ENCODE measurements around the gene MPL. TPM values are rescaled to one million over a fixed set of nuclear protein-coding genes. Genes with fewer than 3 reads are reported as not detected.

Gene MPL
- total and polyA plus RNA-seq, 2 of the 13 experiments (the other 11 are each of a cell fraction or from before 2014, with no cell fraction given): not detected

- Histone ChIP-seq H3K27me3 (ENCODE audit: control insufficient read depth in 1 of 2, insufficient read depth in 2 of 2, low read length in 2 of 2) (peaks cover 0 to 10% of the 10 kb centered on the region in 2 experiments; a peak in 3 of 5 replicates), H2AFZ (ENCODE audit: low read length) (no peak within 1 kb of the TSS), H3K36me3 (replicated peaks in 1 of 2; ENCODE audit: control insufficient read depth in 1 of 2, insufficient read depth in 2 of 2, low read length in 2 of 2) (no peaks in the 10 kb centered on the region), H3K79me2 (ENCODE audit: insufficient read depth, low read length) (no peaks in the 10 kb centered on the region), H3K4me3 (replicated peaks in 1 of 3; ENCODE audit: insufficient read depth in 1 of 3, low read depth in 2 of 3, low read length in 3 of 3) (no peak within 1 kb of the TSS), H3K9me3 (ENCODE audit: low read length) (no peaks in the 10 kb centered on the region), H3K27ac (ENCODE audit: extremely low read length, insufficient read depth, low read length) (no peak within 1 kb of the TSS), H3K9ac (ENCODE audit: insufficient read depth, low read depth, low read length) (no peak within 1 kb of the TSS), H4K20me1 (ENCODE audit: insufficient read depth, low read length) (no peaks in the 10 kb centered on the region), H3K4me1 (ENCODE audit: insufficient read depth, low read length) (peaks cover 31% of the 10 kb centered on the region), H3K4me2 (ENCODE audit: low read depth, low read length) (no peak within 1 kb of the TSS)
- intact Hi-C loops (cut with micrococcal nuclease; ENCODE audit: unreplicated experiment) (no loop called here), in situ Hi-C loops (cut with HindIII; ENCODE audit: extremely low pct_ligation_motif_present, low pct_unique_long_range_greater_than_20kb) (no loop called here)
- no peak for FAIRE-seq
- no TSS peak for BruUV-seq (replicated peaks)
- no peak for TF ChIP-seq ZNF737 (CRISPR knock-in tag; IDR thresholded peaks at IDR 0.05; ENCODE audit: borderline replicate concordance)
- TF ChIP-seq E2F5 (CRISPR knock-in tag; conservative IDR thresholded peaks at IDR 0.05): no peak
- TF ChIP-seq ETV5 (CRISPR knock-in tag; IDR thresholded peaks at IDR 0.05; ENCODE audit: borderline replicate concordance): no peak
- TF ChIP-seq ZNF710 (CRISPR knock-in tag; IDR thresholded peaks at IDR 0.05; ENCODE audit: borderline replicate concordance): no peak
- no peak for TF ChIP-seq ZBTB7A (CRISPR knock-in tag; IDR thresholded peaks at IDR 0.05)
- TF ChIP-seq TCF12 (IDR thresholded peaks at IDR 0.05): no peak
- TF ChIP-seq TCF12 (CRISPR knock-in tag; IDR thresholded peaks at IDR 0.05): no peak
- TF ChIP-seq NAIF1 (CRISPR knock-in tag; IDR thresholded peaks at IDR 0.05; ENCODE audit: borderline replicate concordance): no peak
- no peak for TF ChIP-seq ZNF563 (CRISPR knock-in tag; IDR thresholded peaks at IDR 0.05)
- ChIA-PET POLR2A (no interaction called here), CTCF (ENCODE audit: low intra/inter-chr PET ratio, low total read pairs) (no interaction called here)
- no peak for DNase-seq (ENCODE audit: low spot score)
- no peak for ATAC-seq
- WGBS (ENCODE audit: low lambda C conversion rate): 43% methylated on average over 6 of the region's 10 CpGs
These were observed 37.1 kb upstream of the MPL start, which contains the start of gene TIE1 for GRCh38 chr1:43300378-43301094. TIE1 (plus strand) TSS chr1:43300982; CDS start chr1:43301072, 90 bp downstream.

Measured in HepG2 (cell line).